Measurements from ENCODE around the gene SOBP. TPM values are rescaled to one million over a fixed set of nuclear protein-coding genes. Genes with fewer than 3 reads are reported as not detected.

SOBP gene
- total and polyA plus RNA-seq, 8 donors: 0.58 to 16.9 (median 4.4) TPM

- intact Hi-C loops (cut with DNase I; ENCODE audit: low total_unique reads): no loop called here
- WGBS, 5 donors: 79 to 94% (median 91%) methylated on average over 2 of the region's 2 CpGs
These were observed 46.8 kb upstream of the SOBP start for GRCh38 chr6:107442938-107443607.

GRCh38 chr6:107443608-107444267 is 46.2 kb upstream of the SOBP start:
- WGBS, 5 donors: 89 to 93% (median 92%) methylated on average over 7 of the region's 7 CpGs
- Histone ChIP-seq H3K9me3 (peaks cover 11 to 25% (median 17%) of the 10 kb centered on the region in 4 donors), H3K4me3 (no peak overlapping the region), H3K27ac (no peak overlapping the region), H3K27me3 (no peaks in the 10 kb centered on the region), H3K4me1 (no peaks in the 10 kb centered on the region), H3K36me3 (peaks cover 0 to 23% (median 3%) of the 10 kb centered on the region in 4 donors)
- intact Hi-C loops (cut with DNase I; ENCODE audit: low total_unique reads): no loop called here
- TF ChIP-seq POLR2AphosphoS5 (IDR thresholded peaks at IDR 0.05) (no peak), POLR2A (IDR thresholded peaks at IDR 0.05) (no peak), EP300 (IDR thresholded peaks at IDR 0.05) (no peak)
- TF ChIP-seq, protein P1, sequence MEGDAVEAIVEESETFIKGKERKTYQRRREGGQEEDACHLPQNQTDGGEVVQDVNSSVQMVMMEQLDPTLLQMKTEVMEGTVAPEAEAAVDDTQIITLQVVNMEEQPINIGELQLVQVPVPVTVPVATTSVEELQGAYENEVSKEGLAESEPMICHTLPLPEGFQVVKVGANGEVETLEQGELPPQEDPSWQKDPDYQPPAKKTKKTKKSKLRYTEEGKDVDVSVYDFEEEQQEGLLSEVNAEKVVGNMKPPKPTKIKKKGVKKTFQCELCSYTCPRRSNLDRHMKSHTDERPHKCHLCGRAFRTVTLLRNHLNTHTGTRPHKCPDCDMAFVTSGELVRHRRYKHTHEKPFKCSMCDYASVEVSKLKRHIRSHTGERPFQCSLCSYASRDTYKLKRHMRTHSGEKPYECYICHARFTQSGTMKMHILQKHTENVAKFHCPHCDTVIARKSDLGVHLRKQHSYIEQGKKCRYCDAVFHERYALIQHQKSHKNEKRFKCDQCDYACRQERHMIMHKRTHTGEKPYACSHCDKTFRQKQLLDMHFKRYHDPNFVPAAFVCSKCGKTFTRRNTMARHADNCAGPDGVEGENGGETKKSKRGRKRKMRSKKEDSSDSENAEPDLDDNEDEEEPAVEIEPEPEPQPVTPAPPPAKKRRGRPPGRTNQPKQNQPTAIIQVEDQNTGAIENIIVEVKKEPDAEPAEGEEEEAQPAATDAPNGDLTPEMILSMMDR (IDR thresholded peaks at IDR 0.05): no peak
- no peak for DNase-seq

More at GRCh38 chr6:107442938-107443607, 46.8 kb upstream of the SOBP start:
- H3K27me3 ChIP-seq: no peaks in the 10 kb centered on the region
- no peaks in the 10 kb centered on the region for H3K4me1 ChIP-seq
- no peak overlapping the region for H3K4me3 ChIP-seq
- TF ChIP-seq, protein P1 (IDR thresholded peaks at IDR 0.05): no peak
- TF ChIP-seq POLR2A (IDR thresholded peaks at IDR 0.05): no peak
- TF ChIP-seq POLR2AphosphoS5 (IDR thresholded peaks at IDR 0.05): no peak
- TF ChIP-seq EP300 (IDR thresholded peaks at IDR 0.05): no peak
- peaks cover 0 to 21% (median 3%) of the 10 kb centered on the region in 4 donors for H3K36me3 ChIP-seq
- peaks cover 7 to 18% (median 13%) of the 10 kb centered on the region in 4 donors for H3K9me3 ChIP-seq
- DNase-seq: no peak
- H3K27ac ChIP-seq: no peak overlapping the region

DNA sequence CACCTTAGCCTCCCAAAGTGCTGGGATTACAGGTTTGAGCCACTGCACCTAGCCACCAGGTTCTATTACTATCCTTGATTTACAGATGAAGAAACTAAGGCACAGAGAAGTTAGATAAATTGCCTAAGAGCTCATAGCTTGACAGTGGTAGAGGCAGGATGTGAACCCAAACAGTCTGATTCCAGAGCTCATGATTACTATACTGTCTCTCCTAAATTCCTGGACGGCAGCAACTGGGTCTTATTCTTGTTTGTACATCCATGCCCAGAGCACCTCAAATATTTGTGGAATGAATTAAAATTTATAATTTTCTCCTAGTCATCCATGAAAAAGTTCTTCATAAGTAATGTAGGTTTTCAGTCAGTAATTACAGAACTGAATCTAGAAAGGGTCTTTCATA is 45.6 kb upstream of the SOBP start:
- Histone ChIP-seq H3K4me1 (no peaks in the 10 kb centered on the region), H3K27me3 (no peaks in the 10 kb centered on the region), H3K36me3 (peaks cover 0 to 24% (median 3%) of the 10 kb centered on the region in 4 donors), H3K9me3 (peaks cover 11 to 25% (median 18%) of the 10 kb centered on the region in 4 donors), H3K27ac (no peak overlapping the region), H3K4me3 (no peak overlapping the region)
- no peak for DNase-seq
- intact Hi-C loops (cut with DNase I; ENCODE audit: low total_unique reads): no loop called here
- WGBS, 5 donors: 89 to 97% (median 94%) methylated on average over 1 of the region's 1 CpG
- TF ChIP-seq POLR2AphosphoS5 (IDR thresholded peaks at IDR 0.05) (no peak), POLR2A (IDR thresholded peaks at IDR 0.05) (no peak), EP300 (IDR thresholded peaks at IDR 0.05) (no peak)
- TF ChIP-seq, protein P1 (IDR thresholded peaks at IDR 0.05): no peak

DNA sequence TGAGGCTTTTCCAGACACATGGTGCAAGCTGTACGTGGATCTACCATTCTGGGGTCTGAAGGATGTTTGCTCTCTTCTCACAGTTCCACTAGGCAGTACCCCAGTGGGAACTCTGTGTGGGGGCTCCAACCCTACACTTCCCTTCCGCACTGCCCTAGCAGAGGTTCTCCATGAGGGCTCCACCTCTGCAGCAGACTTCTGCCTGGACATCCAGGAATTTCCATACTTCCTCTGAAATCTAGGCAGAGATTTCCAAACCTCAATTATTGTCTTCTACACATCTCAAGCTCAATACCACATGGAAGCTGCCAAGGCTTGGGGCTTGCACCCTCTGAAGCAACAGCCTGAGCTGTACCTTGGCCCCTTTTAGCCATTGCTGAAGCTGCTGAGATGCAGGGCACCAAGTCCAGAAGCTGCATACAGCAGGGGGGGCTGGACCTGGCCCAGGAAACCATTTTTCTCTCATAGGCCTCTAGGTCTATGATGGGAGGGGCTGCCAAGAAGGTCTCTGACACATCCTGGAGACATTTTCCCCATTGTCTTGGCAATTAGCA is 42.2 kb upstream of the SOBP start:
- Histone ChIP-seq H3K36me3 (peaks cover 0 to 24% (median 3%) of the 10 kb centered on the region in 4 donors), H3K27ac (no peak overlapping the region), H3K9me3 (peaks cover 11 to 30% (median 18%) of the 10 kb centered on the region in 4 donors), H3K27me3 (no peaks in the 10 kb centered on the region), H3K4me3 (no peak overlapping the region), H3K4me1 (no peaks in the 10 kb centered on the region)
- intact Hi-C loops (cut with DNase I; ENCODE audit: low total_unique reads): no loop called here
- DNase-seq: no peak
- no peak for TF ChIP-seq EP300 (IDR thresholded peaks at IDR 0.05)
- TF ChIP-seq POLR2A (IDR thresholded peaks at IDR 0.05): no peak
- TF ChIP-seq POLR2AphosphoS5 (IDR thresholded peaks at IDR 0.05): no peak
- TF ChIP-seq, protein P1 (IDR thresholded peaks at IDR 0.05): no peak
- 94 to 100% (median 100%) methylated on average over 2 of the region's 2 CpGs for WGBS, 5 donors
